HepG2 (cell line): ENCODE results near the gene BMX.

Experiments
- ADNP ChIP-seq: sonication (generic); formaldehyde crosslinking; IDR thresholded peaks from 2 replicates; pipeline ENCODE4 v1.4.0; 2020; ENCODE audit warnings: missing genetic modification reagents
- CBFB ChIP-seq: sonication (generic); formaldehyde crosslinking; IDR thresholded peaks from 2 replicates; pipeline ENCODE4 v1.4.0; 2020; ENCODE audit warnings: missing genetic modification reagents
- CEBPZ ChIP-seq: IDR thresholded peaks from 2 replicates; pipeline ENCODE4 v1.6.1; 2012; ENCODE audit warnings: low read length, improper control_type of control experiment
- CREB1 ChIP-seq, 2 experiments: fragments of 450-650 bp in 1 of 2; IDR thresholded peaks; 2 replicates each; pipeline ENCODE4 v1.6.1; 2016 to 2017; ENCODE audit warnings: control low read depth in 1 of 2, mild to moderate bottlenecking in 1 of 2, missing compliant biosample characterization in 1 of 2, missing genetic modification characterization in 1 of 2
- CREBL2 ChIP-seq: sonication (generic); formaldehyde crosslinking; IDR thresholded peaks from 2 replicates; pipeline ENCODE4 v1.8.1; 2023; ENCODE audit warnings: missing genetic modification reagents, mild to moderate bottlenecking, borderline replicate concordance
- CTCF ChIP-seq: sonication (generic); formaldehyde crosslinking; IDR thresholded peaks from 2 replicates; pipeline ENCODE4 v1.5.0; 2020; ENCODE audit warnings: mild to moderate bottlenecking, missing genetic modification reagents, moderate library complexity
- KLF6 ChIP-seq: IDR thresholded peaks from 2 replicates; pipeline ENCODE4 v1.8.0; 2016; ENCODE audit warnings: missing biosample characterization, missing genetic modification reagents
- NPAS2 ChIP-seq: sonication (generic); formaldehyde crosslinking; IDR thresholded peaks from 2 replicates; pipeline ENCODE4 v1.8.0; 2022; ENCODE audit warnings: mild to moderate bottlenecking, missing genetic modification reagents, borderline replicate concordance
- REST ChIP-seq, 2 experiments: IDR thresholded peaks; 2 replicates each; pipeline ENCODE4 v1.6.1; 2011 to 2012; ENCODE audit warnings: low read length in 2 of 2, borderline replicate concordance in 1 of 2, low read depth in 1 of 2, mild to moderate bottlenecking in 1 of 2, moderate library complexity in 1 of 2
- SALL1 ChIP-seq: sonication (generic); formaldehyde crosslinking; IDR thresholded peaks from 2 replicates; pipeline ENCODE4 v1.8.0; 2022; ENCODE audit warnings: mild to moderate bottlenecking, missing genetic modification reagents
- SRSF1 ChIP-seq: fragments of 200-400 bp; formaldehyde crosslinking; optimal IDR thresholded peaks from 2 replicates; pipeline ENCODE3; 2017; ENCODE audit warnings: mild to moderate bottlenecking, low read depth, low read length, moderate library complexity
- THAP9 ChIP-seq: sonication (generic); formaldehyde crosslinking; IDR thresholded peaks from 2 replicates; pipeline ENCODE4; 2020; ENCODE audit warnings: missing genetic modification reagents, mild to moderate bottlenecking, borderline replicate concordance
- ZNF747 ChIP-seq: sonication (generic); formaldehyde crosslinking; IDR thresholded peaks from 2 replicates; pipeline ENCODE4 v1.8.1; 2023; ENCODE audit warnings: missing genetic modification reagents, mild to moderate bottlenecking, borderline replicate concordance
- ZNF883 ChIP-seq: sonication (generic); formaldehyde crosslinking; IDR thresholded peaks from 2 replicates; pipeline ENCODE4 v1.5.1; 2020; ENCODE audit warnings: mild to moderate bottlenecking, missing genetic modification reagents; ENCODE audit errors: not compliant biosample characterization

GRCh38 chrX:15579778-15580747 lies 79.5 kb downstream of the BMX start:
- TF ChIP-seq REST (IDR thresholded peaks at IDR 0.05; ENCODE audit: borderline replicate concordance in 1 of 2, low read depth in 1 of 2, low read length in 2 of 2) (no peak), ADNP (CRISPR knock-in tag) (no peak), KLF6 (no peak), CTCF (CRISPR knock-in tag) (no peak), CREBL2 (CRISPR knock-in tag) (no peak), ZNF883 (CRISPR knock-in tag) (no peak), CREB1 (IDR thresholded peaks at IDR 0.05) (no peak), CREB1 (CRISPR knock-in tag; IDR thresholded peaks at IDR 0.05) (no peak), SRSF1 (no peak), CEBPZ (no peak), SALL1 (CRISPR knock-in tag) (no peak), ZNF747 (CRISPR knock-in tag) (no peak), THAP9 (no peak), NPAS2 (CRISPR knock-in tag) (no peak), CBFB (CRISPR knock-in tag) (no peak)
